NCI-H2107 treated with DMSO at 0.1 percent for 48 hours (cell line): ENCODE results near the gene SUB1.

ENCODE experiments used
- DNase-seq: peaks from one replicate; lab custom pipeline; 2025; ENCODE audit not compliant: unreplicated experiment; lab: John Stamatoyannopoulos, UW

Gene SUB1

DNA sequence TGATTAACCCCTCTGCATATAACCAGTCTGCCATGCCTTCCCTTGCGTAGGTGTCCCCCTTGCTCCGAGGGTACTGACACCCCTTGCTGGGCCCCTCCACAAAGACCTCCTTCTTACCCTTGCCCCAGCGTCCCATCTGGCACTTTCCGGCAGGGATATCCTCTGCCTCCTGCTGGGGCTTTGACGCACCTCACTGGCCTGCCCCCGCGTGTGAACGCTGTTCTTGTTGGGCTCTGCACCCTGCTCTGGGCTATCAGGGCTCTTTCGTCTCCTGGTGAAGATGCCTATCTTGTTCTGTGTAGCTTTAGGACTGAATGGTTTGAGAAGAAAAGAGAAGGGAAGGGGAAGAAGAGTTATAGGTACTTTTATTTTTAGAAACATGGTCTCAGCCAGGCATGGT is 53.0 kb downstream of the SUB1 start:
- DNase-seq = no peak

DNA sequence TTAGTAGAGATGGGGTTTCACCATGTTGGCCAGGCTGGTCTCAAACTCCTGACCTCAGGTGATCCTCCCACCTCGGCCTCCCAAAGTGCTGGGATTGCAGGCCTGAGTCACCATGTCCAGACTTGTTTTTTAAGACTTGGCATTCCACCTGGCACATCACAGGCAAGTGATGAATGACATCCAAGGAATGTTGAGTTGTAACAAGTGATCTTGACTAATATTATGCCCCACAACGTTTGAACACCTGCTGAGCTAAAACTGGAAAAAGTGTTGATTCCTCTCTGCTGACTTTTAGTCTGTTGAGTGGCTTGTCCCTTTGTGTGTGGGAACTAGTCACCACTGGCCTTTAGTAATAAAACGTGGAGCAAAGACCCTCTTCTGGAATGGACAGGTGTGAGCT is 54.6 kb downstream of the SUB1 start:
- no peak for DNase-seq

DNA sequence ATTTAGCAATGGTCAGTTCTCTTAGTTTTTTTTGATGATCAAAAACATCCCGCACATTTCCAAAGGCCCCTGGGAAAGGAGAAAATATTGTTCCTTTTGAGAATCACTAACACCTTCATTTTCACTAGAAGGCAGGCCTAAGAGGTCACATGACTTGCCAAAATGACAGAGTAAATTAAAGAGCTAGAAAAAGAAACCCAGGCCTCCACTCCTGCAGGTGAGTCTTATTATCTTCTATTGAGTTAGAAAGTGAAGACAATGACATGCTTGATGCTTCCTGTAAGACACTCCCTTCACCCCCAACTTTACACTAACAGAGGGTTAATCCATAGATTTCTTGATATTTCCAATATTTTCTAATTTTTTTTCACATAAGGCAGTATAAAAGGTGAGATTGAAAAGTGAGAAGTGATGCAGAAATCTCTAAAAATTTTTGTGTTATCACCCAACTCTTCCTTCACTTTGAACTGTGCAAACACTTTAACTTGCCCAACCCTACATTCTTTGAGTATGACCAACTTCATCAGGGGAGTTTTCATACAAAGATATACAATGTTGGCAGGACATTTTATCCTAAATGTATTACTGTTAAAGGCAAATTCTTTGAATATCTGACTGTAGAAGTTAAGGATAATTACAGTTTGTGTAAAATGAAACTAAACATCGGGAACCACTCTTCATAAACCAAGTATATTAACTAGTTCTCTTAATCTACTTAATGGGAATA is 57.1 kb downstream of the SUB1 start:
- no peak for DNase-seq

DNA sequence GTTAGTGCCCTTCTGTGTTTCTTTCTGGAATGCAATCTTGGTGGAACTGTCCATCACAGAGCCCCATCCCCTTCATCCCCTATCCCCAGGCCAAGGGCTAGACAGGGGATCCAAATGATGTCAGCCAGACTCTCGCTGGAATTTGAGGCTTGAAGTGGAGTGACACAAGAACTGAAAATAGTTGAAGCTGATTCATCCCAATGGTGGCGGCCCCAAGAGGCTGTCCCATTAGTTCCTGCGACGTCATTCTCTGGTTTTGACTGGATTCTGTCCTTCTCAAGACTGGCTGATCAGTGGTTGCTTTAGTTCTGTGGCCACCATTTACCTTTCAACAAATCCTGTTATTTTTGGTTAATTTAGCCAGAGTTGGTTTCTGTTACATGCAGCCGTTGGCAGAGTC is 59.9 kb downstream of the SUB1 start:
- no peak for DNase-seq

DNA sequence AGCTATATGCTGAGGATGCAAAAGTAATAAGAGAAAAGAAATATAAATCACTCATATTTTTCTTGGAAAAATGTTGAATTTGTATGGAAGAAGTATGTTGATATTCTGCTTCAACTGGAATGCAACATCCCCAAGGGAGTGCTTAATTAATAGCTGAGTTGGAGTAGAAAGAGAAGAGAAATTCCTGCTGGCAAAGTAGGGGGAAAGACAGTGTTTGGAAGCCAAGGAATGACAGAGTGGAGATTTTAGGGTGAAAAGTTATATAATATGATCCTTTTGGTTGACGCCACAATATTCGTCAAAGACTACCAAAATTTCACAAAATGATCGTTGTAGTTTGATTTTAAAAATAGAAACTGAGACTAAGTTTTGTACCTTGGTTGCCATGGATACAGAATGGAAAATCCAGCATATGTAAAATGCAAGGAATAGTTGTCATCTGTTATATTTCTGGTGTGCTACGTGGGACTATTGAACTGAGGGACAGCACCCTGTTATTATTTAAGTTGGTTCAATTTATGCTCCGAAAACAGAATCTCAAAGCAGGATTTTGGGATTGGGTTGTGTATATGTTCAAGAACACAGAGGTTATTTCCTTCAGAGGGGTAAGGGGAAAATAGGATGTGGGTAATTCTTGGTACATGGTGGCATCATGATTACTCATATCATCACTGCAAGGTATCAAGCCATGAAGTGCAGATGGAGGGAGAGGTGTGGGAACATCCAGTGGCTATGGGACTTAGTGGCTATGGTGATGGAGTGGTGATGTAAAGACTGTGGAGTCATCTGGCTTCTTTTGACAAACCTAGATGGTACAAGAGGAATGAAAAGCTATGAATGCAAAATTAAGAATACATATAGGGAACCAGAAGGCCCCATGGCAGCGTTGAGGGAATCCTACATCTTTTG is 61.0 kb downstream of the SUB1 start:
- DNase-seq = no peak

DNA sequence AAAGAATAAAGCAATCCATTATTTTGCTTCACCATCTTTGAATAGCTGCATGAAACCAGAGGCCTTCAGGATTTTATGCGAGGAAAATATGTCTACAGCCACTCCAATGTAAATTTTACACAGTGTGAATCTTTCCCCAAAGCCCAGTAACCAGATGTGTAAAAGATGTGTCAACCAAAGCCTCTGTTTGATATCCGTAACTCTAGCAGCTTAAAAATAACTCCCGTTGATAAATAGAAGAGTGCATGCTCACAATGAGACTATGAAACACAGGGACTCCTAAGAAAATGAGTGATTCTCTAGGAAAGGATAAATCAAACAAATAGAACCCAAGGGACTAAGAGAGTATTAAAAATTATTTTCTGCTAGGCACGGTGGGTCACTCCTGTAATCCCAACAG is 65.7 kb downstream of the SUB1 start:
- no peak for DNase-seq

DNA sequence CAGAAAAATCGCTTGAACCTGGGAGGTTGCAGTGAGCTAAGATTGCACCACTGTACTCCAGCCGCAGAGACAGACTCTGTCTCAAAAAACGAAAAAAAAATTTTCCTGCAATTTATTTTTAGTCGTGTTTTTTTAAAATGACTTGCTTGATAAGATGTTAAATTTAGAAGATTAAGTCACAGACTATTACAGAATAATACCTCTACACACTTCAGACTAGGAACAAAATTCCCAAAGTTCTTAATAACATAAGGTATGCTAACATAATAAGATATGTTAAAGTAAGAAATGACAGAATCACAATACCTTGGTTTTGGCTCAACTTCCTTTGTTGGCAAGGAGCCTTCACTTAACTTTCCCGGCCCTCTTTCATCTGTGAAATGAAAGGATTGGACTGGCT is 66.3 kb downstream of the SUB1 start:
- DNase-seq = no peak
